Peyer's patch (tissue), 4 donors: Measurements from ENCODE around the gene RDH13.
"Not testable (repeated sequence)": the region's sequence is repeated elsewhere in the genome, so short reads cannot be mapped to it uniquely, and the experiment has no call there.

Experiments used
- POLR2A ChIP-seq, 2 donors: fragments of 450-650 bp; IDR thresholded peaks; one replicate each; pipeline ENCODE4 v1.5.1; 2017; ENCODE audit warnings: antibody characterized with exemption in 2 of 2, mild to moderate bottlenecking in 2 of 2, moderate library complexity in 2 of 2
- TF ChIP-seq, protein P1 (sequence below), 6 experiments: fragments of 450-650 bp in 4 of 6; fragments of 200-600 bp in 2 of 6; sonication (generic) in 1 of 6; IDR thresholded peaks; one replicate each; pipeline ENCODE4 v1.5.1; 2017 to 2019; ENCODE audit warnings: antibody characterized with exemption in 6 of 6, mild to moderate bottlenecking in 3 of 6, moderate library complexity in 1 of 6

DNA sequence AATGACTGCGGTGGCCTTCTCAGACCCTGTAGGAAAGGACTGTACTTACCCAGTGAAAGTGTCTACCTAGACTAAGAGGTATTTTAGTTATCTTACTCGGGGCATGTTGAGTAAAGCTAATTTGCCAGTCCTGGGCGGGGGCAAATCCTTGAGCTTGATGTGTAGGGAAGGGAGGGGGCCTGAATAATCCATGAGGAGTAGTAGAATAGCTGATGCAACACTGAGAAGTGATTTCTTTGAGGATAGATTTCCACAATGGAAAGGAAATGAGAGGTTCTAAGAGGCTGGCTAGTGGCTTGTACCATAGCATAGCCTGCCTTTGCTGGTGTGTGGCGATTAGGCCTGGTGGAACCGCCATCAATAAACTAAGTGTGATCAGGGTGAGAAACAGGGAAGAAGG lies 54.8 kb downstream of the RDH13 start:
- TF ChIP-seq, protein P1, sequence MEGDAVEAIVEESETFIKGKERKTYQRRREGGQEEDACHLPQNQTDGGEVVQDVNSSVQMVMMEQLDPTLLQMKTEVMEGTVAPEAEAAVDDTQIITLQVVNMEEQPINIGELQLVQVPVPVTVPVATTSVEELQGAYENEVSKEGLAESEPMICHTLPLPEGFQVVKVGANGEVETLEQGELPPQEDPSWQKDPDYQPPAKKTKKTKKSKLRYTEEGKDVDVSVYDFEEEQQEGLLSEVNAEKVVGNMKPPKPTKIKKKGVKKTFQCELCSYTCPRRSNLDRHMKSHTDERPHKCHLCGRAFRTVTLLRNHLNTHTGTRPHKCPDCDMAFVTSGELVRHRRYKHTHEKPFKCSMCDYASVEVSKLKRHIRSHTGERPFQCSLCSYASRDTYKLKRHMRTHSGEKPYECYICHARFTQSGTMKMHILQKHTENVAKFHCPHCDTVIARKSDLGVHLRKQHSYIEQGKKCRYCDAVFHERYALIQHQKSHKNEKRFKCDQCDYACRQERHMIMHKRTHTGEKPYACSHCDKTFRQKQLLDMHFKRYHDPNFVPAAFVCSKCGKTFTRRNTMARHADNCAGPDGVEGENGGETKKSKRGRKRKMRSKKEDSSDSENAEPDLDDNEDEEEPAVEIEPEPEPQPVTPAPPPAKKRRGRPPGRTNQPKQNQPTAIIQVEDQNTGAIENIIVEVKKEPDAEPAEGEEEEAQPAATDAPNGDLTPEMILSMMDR (IDR thresholded peaks at IDR 0.05): not testable (repeated sequence)
- not testable (repeated sequence) for TF ChIP-seq POLR2A (IDR thresholded peaks at IDR 0.05)
